WTC11 (cell line): Measurements from ENCODE around the gene AIG1. TPM values are rescaled to one million over a fixed set of nuclear protein-coding genes. Genes with fewer than 3 reads are reported as not detected.
"Not testable (repeated sequence)": the region's sequence is repeated elsewhere in the genome, so short reads cannot be mapped to it uniquely, and the experiment has no call there.

Source experiments
- ATAC-seq: fragments of 200-7000 bp; cut with Tn5 transposase; 2 replicates; pipeline ENCODE4 v1.10.0; 2021; ENCODE audit warnings: mild to moderate bottlenecking, moderate library complexity
- CTCF ChIA-PET: fragments of 300-600 bp; sonication (Branson Sonifier 250); formaldehyde crosslinking; loops from one replicate; lab custom pipeline; 2021; ENCODE audit warnings: antibody characterized with exemption; lab: Charles Lee
- POLR2A ChIA-PET: fragments of 350-600 bp; sonication (Branson Sonifier 250); formaldehyde crosslinking; loops from one replicate; lab custom pipeline; 2021; ENCODE audit warnings: antibody characterized with exemption; lab: Charles Lee
- DNase-seq: peaks from one replicate; pipeline ENCODE4 v3.0.0; 2021; ENCODE audit warnings: low spot score
- H3K27ac Mint-ChIP-seq: 2 replicates; pipeline ENCODE4 v1.8.0; 2021; ENCODE audit warnings: mixed read lengths
- H3K27me3 Mint-ChIP-seq: 2 replicates; pipeline ENCODE4 v1.8.0; 2021; ENCODE audit warnings: low read depth, mild to moderate bottlenecking, moderate library complexity, mixed read lengths
- H3K36me3 Mint-ChIP-seq: 2 replicates; pipeline ENCODE4 v1.8.0; 2021; ENCODE audit warnings: mixed read lengths
- H3K4me1 Mint-ChIP-seq: 2 replicates; pipeline ENCODE4 v1.8.0; 2022; ENCODE audit warnings: mixed read lengths
- H3K4me3 Mint-ChIP-seq: 2 replicates; pipeline ENCODE4 v1.8.0; 2021; ENCODE audit warnings: mild to moderate bottlenecking, moderate library complexity, mixed read lengths
- H3K9me3 Mint-ChIP-seq: 2 replicates; pipeline ENCODE4 v1.8.0; 2021; ENCODE audit warnings: mixed read lengths
- CDX4 ChIP-seq: fragments of 250-450 bp; sonication (Bioruptor Pico); IDR thresholded peaks from 2 replicates; pipeline ENCODE4 v1.9.0; 2021; ENCODE audit warnings: moderate library complexity, mild to moderate bottlenecking, inconsistent platforms, borderline replicate concordance
- ELF4 ChIP-seq: sonication (generic); formaldehyde crosslinking; IDR thresholded peaks from 2 replicates; pipeline ENCODE4 v1.8.1; 2022; ENCODE audit warnings: low read depth, mild to moderate bottlenecking, moderate library complexity, missing genetic modification reagents
- ESRRA ChIP-seq: sonication (generic); formaldehyde crosslinking; IDR thresholded peaks from 2 replicates; pipeline ENCODE4 v1.8.1; 2022; ENCODE audit warnings: mild to moderate bottlenecking, missing genetic modification reagents, borderline replicate concordance
- GRHL2 ChIP-seq: fragments of 250-450 bp; sonication (Bioruptor Pico); IDR thresholded peaks from 2 replicates; pipeline ENCODE4 v1.8.0; 2022; ENCODE audit warnings: mild to moderate bottlenecking, moderate library complexity; ENCODE audit not compliant: insufficient replicate concordance, severe bottlenecking
- JAZF1 ChIP-seq: fragments of 250-450 bp; sonication (Bioruptor Pico); IDR thresholded peaks from 2 replicates; pipeline ENCODE4 v1.9.0; 2021; ENCODE audit warnings: moderate library complexity, mild to moderate bottlenecking, inconsistent platforms
- MAX ChIP-seq: sonication (generic); formaldehyde crosslinking; IDR thresholded peaks from 2 replicates; pipeline ENCODE4 v1.8.0; 2022; ENCODE audit warnings: mild to moderate bottlenecking, missing genetic modification reagents
- MXD4 ChIP-seq: fragments of 250-450 bp; sonication (Bioruptor Pico); IDR thresholded peaks from 2 replicates; pipeline ENCODE4 v1.8.0; 2021; ENCODE audit warnings: mild to moderate bottlenecking, moderate library complexity, borderline replicate concordance
- PRRX2 ChIP-seq: fragments of 250-450 bp; sonication (Bioruptor Pico); IDR thresholded peaks from 2 replicates; pipeline ENCODE4 v1.8.0; 2021; ENCODE audit warnings: mild to moderate bottlenecking
- ZBTB21 ChIP-seq: sonication (generic); formaldehyde crosslinking; IDR thresholded peaks from 2 replicates; pipeline ENCODE4 v1.8.1; 2023; ENCODE audit warnings: mild to moderate bottlenecking, missing genetic modification reagents, borderline replicate concordance
- ZNF232 ChIP-seq: sonication (generic); formaldehyde crosslinking; IDR thresholded peaks from 2 replicates; pipeline ENCODE4 v1.8.0; 2022; ENCODE audit warnings: mild to moderate bottlenecking, missing genetic modification reagents
- total RNA-seq: library from RNA; stranded (reverse); gene quantifications from 3 replicates; pipeline ENCODE4 v1.2.3, GENCODE V29; 2021
- TF ChIP-seq, protein P1 (sequence below): sonication (generic); formaldehyde crosslinking; IDR thresholded peaks from 2 replicates; pipeline ENCODE4 v1.8.1; 2023; ENCODE audit warnings: mild to moderate bottlenecking, moderate library complexity, missing genetic modification reagents
- TF ChIP-seq, protein P2 (sequence below): sonication (generic); formaldehyde crosslinking; IDR thresholded peaks from 2 replicates; pipeline ENCODE4 v1.8.0; 2023; ENCODE audit warnings: missing genetic modification reagents, mild to moderate bottlenecking, borderline replicate concordance
- TF ChIP-seq, protein P3 (sequence below): sonication (generic); formaldehyde crosslinking; IDR thresholded peaks from 2 replicates; pipeline ENCODE4 v1.8.1; 2023; ENCODE audit warnings: mild to moderate bottlenecking, missing genetic modification reagents

Gene AIG1
- total RNA-seq, 1 experiment from 2014 or later: 38.8 TPM

DNA sequence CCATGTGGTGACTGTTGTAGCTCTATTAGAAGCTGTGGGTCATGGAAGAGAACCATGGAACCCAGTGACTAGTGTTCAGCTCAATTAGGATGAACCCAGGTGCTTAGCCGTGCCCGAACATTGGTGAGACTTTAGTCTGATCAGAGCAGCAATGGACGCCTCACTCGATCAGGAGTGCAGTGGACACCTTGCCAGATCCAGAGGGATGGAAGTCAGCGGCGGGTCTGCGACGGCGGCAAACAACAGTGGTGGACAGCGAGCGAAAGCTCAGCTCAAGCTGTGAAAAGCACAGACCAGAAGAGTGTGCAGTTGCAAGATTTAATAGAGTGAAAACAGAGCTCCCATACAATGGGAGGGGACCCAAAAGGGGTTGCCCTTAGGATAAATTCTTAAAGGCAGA is 26.6 kb downstream of the AIG1 start:
- ATAC-seq, H3K4me3 Mint-ChIP-seq, H3K27ac Mint-ChIP-seq, H3K36me3 Mint-ChIP-seq, H3K27me3 Mint-ChIP-seq, CTCF ChIA-PET, H3K9me3 Mint-ChIP-seq, H3K4me1 Mint-ChIP-seq, POLR2A ChIA-PET, DNase-seq: not testable (repeated sequence)

DNA sequence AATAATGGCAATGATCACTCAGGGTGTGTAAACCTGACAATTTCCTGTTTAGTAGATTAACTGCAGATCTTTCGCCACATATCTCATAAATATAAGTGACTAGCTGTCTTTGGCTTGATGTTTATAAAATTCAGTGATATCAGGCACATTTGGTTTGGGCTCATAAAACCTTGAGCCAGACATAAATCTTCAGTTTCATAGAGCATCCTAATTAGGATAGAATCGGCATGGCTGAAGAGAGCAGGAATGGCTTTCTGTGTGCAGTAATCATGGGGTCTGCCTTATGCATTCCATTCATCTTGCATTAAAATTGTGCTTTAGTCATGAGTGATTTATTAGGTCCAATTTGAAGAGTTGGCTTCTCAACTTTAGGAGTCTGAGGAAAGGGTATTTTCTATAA is 27.2 kb downstream of the AIG1 start:
- CTCF ChIA-PET: no interaction called here
- TF ChIP-seq MAX (CRISPR knock-in tag) (no peak), ZBTB21 (CRISPR knock-in tag) (no peak), ZNF232 (CRISPR knock-in tag) (no peak), JAZF1 (CRISPR knock-in tag) (no peak), CDX4 (CRISPR knock-in tag) (no peak), ELF4 (CRISPR knock-in tag) (no peak), GRHL2 (CRISPR knock-in tag) (no peak), MXD4 (no peak), ESRRA (CRISPR knock-in tag) (no peak), PRRX2 (CRISPR knock-in tag) (no peak)
- TF ChIP-seq, protein P1, sequence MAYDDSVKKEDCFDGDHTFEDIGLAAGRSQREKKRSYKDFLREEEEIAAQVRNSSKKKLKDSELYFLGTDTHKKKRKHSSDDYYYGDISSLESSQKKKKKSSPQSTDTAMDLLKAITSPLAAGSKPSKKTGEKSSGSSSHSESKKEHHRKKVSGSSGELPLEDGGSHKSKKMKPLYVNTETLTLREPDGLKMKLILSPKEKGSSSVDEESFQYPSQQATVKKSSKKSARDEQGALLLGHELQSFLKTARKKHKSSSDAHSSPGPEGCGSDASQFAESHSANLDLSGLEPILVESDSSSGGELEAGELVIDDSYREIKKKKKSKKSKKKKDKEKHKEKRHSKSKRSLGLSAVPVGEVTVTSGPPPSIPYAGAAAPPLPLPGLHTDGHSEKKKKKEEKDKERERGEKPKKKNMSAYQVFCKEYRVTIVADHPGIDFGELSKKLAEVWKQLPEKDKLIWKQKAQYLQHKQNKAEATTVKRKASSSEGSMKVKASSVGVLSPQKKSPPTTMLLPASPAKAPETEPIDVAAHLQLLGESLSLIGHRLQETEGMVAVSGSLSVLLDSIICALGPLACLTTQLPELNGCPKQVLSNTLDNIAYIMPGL (CRISPR knock-in tag): no peak
- TF ChIP-seq, protein P2, sequence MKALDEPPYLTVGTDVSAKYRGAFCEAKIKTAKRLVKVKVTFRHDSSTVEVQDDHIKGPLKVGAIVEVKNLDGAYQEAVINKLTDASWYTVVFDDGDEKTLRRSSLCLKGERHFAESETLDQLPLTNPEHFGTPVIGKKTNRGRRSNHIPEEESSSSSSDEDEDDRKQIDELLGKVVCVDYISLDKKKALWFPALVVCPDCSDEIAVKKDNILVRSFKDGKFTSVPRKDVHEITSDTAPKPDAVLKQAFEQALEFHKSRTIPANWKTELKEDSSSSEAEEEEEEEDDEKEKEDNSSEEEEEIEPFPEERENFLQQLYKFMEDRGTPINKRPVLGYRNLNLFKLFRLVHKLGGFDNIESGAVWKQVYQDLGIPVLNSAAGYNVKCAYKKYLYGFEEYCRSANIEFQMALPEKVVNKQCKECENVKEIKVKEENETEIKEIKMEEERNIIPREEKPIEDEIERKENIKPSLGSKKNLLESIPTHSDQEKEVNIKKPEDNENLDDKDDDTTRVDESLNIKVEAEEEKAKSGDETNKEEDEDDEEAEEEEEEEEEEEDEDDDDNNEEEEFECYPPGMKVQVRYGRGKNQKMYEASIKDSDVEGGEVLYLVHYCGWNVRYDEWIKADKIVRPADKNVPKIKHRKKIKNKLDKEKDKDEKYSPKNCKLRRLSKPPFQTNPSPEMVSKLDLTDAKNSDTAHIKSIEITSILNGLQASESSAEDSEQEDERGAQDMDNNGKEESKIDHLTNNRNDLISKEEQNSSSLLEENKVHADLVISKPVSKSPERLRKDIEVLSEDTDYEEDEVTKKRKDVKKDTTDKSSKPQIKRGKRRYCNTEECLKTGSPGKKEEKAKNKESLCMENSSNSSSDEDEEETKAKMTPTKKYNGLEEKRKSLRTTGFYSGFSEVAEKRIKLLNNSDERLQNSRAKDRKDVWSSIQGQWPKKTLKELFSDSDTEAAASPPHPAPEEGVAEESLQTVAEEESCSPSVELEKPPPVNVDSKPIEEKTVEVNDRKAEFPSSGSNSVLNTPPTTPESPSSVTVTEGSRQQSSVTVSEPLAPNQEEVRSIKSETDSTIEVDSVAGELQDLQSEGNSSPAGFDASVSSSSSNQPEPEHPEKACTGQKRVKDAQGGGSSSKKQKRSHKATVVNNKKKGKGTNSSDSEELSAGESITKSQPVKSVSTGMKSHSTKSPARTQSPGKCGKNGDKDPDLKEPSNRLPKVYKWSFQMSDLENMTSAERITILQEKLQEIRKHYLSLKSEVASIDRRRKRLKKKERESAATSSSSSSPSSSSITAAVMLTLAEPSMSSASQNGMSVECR (CRISPR knock-in tag): no peak
- TF ChIP-seq, protein P3, sequence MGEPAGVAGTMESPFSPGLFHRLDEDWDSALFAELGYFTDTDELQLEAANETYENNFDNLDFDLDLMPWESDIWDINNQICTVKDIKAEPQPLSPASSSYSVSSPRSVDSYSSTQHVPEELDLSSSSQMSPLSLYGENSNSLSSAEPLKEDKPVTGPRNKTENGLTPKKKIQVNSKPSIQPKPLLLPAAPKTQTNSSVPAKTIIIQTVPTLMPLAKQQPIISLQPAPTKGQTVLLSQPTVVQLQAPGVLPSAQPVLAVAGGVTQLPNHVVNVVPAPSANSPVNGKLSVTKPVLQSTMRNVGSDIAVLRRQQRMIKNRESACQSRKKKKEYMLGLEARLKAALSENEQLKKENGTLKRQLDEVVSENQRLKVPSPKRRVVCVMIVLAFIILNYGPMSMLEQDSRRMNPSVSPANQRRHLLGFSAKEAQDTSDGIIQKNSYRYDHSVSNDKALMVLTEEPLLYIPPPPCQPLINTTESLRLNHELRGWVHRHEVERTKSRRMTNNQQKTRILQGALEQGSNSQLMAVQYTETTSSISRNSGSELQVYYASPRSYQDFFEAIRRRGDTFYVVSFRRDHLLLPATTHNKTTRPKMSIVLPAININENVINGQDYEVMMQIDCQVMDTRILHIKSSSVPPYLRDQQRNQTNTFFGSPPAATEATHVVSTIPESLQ (CRISPR knock-in tag): no peak
- no peak for ATAC-seq

More for the DNA sequence above, 27.2 kb downstream of the AIG1 start:
- H3K4me1 Mint-ChIP-seq: peaks cover 3% of the 10 kb centered on the region; the same call in 1 of the 2 replicates
- peaks cover 6% of the 10 kb centered on the region; the same call in 1 of the 2 replicates for H3K36me3 Mint-ChIP-seq
- H3K27ac Mint-ChIP-seq: no peak overlapping the region
- H3K9me3 Mint-ChIP-seq: no peaks in the 10 kb centered on the region
- POLR2A ChIA-PET: no interaction called here
- no peaks in the 10 kb centered on the region for H3K27me3 Mint-ChIP-seq
- no peak overlapping the region for H3K4me3 Mint-ChIP-seq
- no peak for DNase-seq
